ENCODE data around the gene SYNDIG1L.
A peak's percentile ranks its signal among the peaks of the same experiment; 100 is the strongest.

Gene SYNDIG1L

DNA sequence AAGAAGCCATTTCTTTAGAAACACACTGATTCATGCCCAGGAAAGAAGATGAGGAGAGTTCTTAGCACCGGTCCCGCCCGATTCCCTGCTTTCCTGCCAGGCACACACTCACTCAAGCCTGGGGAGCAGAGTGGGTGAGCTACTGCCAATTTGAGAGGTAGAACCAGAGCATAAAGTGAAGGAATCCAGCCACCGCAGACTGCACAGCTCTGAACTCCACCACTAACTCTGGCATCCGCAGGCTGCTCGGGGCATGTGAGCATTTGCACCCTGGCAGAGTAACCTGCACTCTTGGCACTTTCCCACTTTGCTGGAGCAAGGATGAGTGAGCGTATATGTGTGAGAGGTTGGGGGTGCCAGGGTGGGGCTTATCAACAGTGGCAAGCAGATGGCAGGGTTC lies 4.0 kb upstream of the SYNDIG1L start:
- DNase-seq (ENCODE audit: low read depth in 2 of 2), result no peak

DNA sequence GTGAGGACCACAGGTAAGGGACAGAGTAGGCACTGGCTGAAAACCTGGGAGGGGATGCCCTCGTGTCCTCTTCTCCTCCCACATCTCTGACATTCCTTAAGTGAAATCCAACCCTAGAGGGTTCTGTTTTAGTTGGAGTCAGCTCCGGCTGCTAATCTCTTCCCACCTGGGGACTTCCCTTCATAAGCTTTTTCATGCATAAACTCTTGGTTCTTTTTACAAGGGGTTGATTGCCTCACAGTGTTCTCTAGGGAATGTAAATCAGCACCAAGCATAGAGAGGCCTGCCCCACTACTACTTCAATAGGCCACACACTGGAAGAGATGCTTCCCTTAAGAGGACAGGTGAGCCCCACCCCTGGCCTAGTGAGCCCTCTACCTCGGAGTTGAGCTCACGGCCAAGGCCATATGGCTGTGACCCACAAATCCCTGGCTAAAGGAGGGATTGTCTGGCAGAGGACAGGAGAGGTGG lies 3.2 kb upstream of the SYNDIG1L start:
- DNase-seq (ENCODE audit: low read depth in 2 of 2), result no peak

- no peak for DNase-seq (ENCODE audit: low read depth in 2 of 2)
Observed at GRCh38 chr14:74427651-74428050, 1.6 kb upstream of the SYNDIG1L start.

DNA sequence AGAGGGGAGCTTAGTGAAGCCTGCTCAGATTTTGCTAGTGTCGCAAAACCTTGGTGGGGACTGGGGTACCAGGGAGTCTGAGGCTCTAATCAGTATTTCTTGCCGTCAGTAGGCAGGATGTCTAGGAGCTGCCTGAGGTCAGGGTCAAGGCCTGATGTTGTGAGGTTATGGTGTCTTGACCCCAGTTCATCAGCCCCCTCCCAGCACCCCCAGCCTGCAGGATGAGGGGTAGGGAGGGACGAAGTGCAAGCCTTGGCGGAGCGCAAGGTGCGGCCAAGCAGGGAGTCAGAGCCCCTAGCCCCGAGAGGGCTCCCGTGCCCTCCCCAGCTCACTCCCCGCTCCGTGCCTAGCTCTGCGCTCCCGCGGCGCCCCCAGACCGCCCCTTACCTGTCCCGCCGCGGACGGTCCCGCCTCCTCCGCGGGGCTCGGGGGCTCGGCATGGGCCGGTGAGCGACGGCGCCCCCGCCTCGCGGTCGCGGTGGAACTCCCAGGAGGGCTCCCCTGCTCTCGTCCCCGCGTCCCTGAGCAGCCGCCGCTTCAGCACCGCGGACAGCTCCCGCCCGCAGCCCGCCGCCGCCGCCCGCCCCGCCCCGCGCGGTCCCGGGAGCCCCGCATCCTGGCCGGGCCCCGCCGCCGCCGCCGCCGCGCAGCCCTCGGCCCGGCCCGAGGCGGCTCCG lies 347 bp downstream of the SYNDIG1L start:
- peak; percentile 27 to 50 for DNase-seq (ENCODE audit: low read depth in 2 of 2)

DNA sequence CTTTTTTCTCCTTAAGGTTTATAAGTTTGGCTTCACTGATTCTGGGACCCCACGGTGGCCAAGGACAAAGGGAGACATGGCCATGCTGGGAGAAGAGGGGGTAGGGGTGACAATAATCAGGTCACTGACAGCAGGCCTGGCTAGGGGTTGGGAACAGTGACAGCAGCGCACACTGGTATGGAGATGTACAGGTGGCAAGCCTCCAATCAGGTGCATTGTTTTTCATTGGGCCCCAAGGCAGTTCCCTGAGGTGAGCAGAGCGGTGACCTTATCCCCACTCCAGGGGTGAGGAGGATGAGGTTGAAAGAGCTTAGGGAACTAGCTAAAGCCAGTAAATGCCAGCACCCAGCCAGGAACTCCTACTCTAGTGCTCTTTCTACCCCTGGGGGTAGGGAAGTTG lies 1.4 kb downstream of the SYNDIG1L start:
- no peak for DNase-seq (ENCODE audit: low read depth in 2 of 2)

- DNase-seq (ENCODE audit: low read depth in 2 of 2), result no peak
Observed at GRCh38 chr14:74423246-74423645, 2.8 kb downstream of the SYNDIG1L start.

- no peak for DNase-seq (ENCODE audit: low read depth in 2 of 2)
Observed at GRCh38 chr14:74421981-74422380, 4.0 kb downstream of the SYNDIG1L start.

GRCh38 chr14:74419086-74419485 lies 6.9 kb downstream of the SYNDIG1L start:
- no peak for DNase-seq (ENCODE audit: low read depth in 2 of 2)

DNA sequence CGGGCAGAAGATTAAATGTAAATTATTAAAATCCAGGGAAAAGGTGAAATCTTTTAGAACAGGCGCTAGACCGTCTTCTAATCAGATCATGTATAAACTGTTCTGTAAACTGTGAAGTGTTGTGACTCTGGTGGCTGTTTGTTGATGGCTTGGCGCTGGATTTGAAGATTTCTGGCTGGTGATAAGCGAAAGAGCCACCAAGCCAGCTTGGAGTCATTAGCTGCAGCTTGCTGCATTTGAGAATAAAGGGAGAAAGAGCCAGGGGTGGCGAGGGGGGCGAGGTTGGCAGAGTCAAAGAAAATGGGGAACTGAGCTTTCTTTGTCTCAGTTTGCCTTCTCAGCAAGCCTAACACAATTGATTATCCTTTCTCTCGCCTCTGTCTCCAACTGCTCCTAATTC lies 8.0 kb downstream of the SYNDIG1L start:
- no peak for DNase-seq (ENCODE audit: low read depth in 2 of 2)

GRCh38 chr14:74417611-74418010 lies 8.4 kb downstream of the SYNDIG1L start:
- DNase-seq (ENCODE audit: low read depth in 2 of 2), result no peak

DNA sequence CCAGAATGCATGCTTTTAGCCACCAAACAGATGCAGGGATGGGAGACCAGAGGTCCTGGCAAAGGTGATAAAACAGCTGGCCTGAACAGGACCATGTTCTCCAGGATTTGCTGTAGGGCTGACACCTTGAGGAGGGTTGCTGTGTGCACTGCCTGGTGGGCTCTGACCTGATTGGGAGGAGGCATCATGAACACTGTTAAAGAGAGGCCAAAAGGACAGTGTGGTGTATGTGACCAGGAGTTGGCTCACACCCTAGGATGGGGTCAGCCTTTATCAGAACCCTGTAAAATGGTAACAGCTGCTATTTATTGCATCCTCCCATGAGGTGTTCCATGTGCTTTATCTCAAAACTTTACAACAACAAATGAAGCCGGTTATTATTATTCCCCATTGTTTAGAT lies 8.8 kb downstream of the SYNDIG1L start:
- DNase-seq (ENCODE audit: low read depth in 2 of 2), result no peak

GRCh38 chr14:74415115-74415437 lies 10.9 kb downstream of the SYNDIG1L start:
- DNase-seq (ENCODE audit: low read depth in 2 of 2), result no peak

- DNase-seq (ENCODE audit: low read depth in 2 of 2), result no peak
Observed at GRCh38 chr14:74414403-74415114, 11.5 kb downstream of the SYNDIG1L start.

DNA sequence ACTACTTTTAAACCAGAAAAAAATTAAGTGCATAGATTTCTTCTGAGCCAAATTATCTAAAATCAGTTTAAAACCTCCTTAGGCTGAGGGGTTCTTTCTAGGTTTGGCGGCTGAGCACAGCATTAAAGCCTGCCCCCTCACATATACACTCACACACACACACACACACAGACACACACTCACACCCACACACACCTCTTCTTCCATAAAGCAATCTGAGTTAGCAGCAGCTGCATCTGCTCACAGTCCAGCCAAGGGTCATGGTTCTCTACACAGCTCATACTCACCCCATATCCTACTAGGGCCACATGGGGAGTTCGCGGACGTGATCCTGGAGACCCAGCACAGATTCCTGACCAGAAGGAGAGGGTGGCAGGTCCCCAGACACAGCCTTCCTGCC lies 12.4 kb downstream of the SYNDIG1L start:
- no peak for DNase-seq (ENCODE audit: low read depth in 2 of 2)

DNA sequence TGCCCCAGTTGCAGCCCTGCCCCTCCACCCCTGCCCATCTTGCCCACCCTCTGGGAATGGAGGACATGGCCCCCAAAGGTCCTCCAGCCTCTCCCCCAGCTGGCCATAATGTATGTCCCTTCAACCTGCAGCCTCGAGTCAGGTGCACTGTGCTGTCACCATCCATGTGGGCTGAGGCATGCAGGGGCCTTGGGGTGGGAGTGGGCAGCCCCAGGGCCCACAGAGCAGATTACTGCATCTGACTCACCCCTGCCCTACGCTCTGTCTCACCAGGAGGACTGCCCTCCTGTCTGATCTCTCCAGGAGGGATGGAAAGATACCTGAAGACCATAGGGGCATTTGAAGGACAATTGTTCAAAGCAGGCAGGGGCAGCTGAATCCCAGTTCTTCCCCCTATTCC lies 13.3 kb downstream of the SYNDIG1L start:
- no peak for DNase-seq (ENCODE audit: low read depth in 2 of 2)

GRCh38 chr14:74411671-74412070 lies 14.3 kb downstream of the SYNDIG1L start:
- no peak for DNase-seq (ENCODE audit: low read depth in 2 of 2)

DNA sequence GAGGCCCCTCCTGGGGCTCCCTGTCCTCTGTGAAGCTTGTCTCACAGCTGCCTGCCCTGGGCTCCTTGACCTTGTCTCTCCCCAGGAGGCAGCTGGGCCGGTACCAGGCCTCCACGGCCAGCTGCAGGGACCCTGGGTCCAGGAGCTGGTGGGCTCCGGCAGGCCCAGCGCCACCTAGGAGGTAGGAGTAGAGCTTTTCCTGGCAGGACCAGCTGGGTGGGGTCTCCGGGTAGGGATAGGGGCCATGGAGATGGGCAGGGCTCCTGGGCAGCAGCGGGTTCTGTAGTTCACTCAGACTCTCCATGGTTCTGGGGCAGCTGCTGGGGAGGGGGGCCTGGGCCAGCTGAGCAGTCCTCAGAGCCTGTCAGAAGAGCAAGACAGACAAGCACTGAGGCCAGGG lies 16.6 kb downstream of the SYNDIG1L start:
- DNase-seq (ENCODE audit: low read depth in 2 of 2), result no peak

- no peak for DNase-seq (ENCODE audit: low read depth in 2 of 2)
Observed at GRCh38 chr14:74408870-74409269, 17.1 kb downstream of the SYNDIG1L start.

GRCh38 chr14:74407801-74408154 lies 18.2 kb downstream of the SYNDIG1L start:
- no peak for DNase-seq (ENCODE audit: low read depth in 2 of 2)

DNA sequence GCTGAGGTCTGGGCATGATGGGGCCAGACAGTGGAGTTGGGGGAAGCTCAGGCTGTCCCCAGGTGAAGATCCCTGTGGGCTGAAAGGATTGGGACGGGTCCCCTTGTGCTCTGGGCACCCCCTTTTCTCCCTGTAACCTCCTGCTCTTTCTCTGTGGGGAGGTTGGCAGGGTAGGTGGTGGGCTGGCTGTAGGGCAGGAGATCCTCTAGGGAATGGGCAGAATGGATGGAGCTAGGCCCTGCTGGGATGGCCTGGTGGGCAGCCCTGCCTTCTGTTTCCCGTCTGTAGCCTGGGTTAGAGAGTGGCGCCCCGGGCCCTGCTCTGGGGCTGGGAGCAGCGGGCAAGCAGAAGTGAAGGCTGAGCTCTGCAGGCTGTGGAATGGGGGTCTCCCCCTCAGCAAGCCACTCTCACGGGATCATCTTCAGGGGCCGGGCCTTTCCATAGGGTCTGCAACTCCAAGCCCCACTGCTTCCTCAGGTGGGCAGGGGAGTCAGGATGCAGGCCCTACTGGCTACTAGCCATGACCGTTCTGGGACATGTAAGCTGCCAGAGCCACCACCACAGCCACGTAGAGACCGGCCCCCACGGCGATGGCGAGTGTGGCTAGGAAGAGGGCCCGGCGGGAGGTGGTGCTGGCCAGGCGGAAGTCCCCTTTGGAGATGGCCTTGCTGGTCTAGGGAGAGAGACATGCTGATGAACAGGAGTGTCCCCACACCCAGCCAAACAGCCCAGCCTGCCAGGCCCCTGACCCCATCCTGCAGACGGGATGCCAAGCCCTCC lies 18.8 kb downstream of the SYNDIG1L start:
- DNase-seq (ENCODE audit: low read depth in 2 of 2), result no peak

DNA sequence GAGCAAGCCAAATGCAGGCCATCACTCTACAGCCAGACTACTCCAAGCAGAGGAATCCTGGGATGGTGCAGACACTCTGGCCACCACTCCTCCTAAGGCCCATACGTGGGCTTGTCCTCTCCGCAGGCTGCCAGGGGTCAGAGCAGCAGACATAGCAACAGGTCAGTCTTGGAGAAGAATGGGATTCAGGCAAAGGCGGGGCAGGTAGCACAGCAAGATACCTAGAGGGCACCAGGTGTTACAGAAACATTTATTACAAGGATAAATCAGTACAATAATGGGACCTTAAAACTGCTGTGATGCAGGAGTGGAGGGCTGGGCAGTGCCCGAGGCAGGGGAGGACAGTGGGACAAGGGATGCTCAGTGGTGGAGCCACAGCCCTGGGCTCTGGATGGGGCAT lies 20.3 kb downstream of the SYNDIG1L start:
- no peak for DNase-seq (ENCODE audit: low read depth in 2 of 2)

DNA sequence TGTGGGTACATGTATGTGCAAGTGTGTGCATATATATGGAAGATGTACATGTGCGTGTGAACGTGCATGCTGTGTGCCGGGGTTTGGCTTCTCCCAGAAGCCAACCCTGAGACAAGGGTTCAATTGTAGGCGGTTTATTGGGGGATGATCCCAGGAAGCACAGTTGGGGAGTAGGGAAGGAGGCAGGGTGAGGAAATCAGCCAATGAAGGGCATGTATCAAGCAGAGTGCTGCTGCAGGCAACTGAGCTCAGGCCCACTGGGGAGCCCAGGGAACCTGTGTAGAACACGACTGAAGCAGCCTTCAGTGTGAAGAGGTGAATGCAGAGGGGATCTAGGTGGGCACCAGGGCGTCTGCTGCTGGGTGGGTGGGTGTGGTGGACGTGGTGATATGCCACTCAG lies 21.6 kb downstream of the SYNDIG1L start:
- no peak for DNase-seq (ENCODE audit: low read depth in 2 of 2)

Measured in stimulated activated CD4-positive, alpha-beta T cell treated with anti-CD3 and anti-CD28 coated beads, Interleukin-1b, Interleukin-23, amount 100 ng/mL, for 4 hours (primary cell).